Stimulated activated CD4-positive, alpha-beta T cell treated with anti-CD3 and anti-CD28 coated beads, Interleukin-12 subunit alpha, Interleukin-12 subunit beta, amount 100 ng/mL, for 48 hours (primary cell): ENCODE measurements around the gene DPP6.
"Not testable (repeated sequence)": the region's sequence is repeated elsewhere in the genome, so short reads cannot be mapped to it uniquely, and the experiment has no call there.

Source experiments
- DNase-seq, 3 donors: peaks; one replicate each; pipeline ENCODE4 v3.0.0-alpha.2; 2020; ENCODE audit warnings: low read depth in 2 of 3, low spot score in 1 of 3

DPP6 gene

DNA sequence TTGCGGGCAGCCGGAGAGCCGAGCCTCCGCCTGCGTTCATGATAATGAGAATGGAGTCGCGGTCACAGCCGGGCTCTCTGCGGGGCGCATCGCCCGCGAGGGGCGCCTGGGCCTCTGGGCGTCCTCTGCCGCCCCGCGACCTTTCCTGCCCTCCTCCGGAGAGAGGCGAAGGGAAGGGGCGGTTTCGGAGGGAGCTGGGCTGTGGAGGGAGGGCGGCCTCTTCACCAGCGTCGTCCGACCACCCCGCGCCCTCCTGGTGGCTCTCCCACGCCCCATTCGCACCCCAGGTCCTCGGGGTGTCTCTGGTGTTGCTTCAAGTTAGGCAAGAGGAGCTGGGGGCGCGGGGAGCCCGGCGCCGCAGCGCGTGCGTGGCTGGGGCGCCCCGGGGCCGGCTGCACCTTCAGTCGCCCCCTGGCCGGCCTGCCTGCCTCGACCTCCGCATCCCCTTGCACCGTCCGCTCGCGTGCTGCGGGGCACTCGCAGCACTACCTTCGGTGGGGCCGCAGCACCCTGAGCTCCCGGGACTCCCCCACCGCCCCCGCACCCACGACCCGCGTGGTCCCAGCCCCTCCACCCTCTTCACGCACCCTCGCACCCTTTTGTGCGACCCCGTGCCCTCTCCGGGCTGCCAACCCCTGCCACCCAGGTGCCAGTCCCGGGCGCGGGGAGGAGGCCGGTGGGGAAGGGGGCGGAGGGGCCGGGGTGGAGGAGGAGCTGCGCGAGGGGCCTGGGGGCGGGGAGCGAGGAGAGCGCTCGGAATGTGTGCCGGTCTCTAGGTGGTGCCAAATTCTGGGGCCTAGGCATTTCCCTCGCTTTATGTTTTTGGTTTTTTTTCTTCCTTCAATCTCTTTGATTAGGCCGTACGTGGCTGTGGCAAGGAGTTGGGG lies at the start of gene DPP6:
Gene DPP6 (plus strand): TSS at position 756 of the 887 bp plus-strand sequence.
- not testable (repeated sequence) for DNase-seq

DNA sequence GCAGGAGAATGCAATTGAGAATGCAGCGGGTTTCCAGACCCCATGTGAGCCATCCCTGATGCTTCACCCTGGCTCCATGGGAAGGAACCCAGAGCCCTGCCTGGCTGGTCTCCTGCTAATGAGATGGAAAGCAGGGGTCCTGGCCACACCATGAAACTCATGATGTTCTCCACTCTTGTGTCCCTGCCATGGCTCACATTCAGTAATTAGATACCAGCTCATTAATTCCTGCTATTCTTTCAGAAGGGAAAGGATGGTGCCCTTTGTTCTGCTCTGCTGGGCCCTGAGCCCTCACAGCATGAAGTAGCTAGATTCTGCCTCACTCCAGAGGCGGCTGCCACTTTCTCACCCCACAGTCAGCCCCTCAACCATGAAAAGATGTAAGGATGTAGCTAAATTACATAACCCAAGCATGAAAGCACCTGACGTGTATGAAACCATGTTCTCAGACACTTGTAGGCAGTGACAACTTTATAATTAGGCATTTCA lies 42.7 kb upstream of the DPP6 start:
- DNase-seq, result not testable (repeated sequence)

DNA sequence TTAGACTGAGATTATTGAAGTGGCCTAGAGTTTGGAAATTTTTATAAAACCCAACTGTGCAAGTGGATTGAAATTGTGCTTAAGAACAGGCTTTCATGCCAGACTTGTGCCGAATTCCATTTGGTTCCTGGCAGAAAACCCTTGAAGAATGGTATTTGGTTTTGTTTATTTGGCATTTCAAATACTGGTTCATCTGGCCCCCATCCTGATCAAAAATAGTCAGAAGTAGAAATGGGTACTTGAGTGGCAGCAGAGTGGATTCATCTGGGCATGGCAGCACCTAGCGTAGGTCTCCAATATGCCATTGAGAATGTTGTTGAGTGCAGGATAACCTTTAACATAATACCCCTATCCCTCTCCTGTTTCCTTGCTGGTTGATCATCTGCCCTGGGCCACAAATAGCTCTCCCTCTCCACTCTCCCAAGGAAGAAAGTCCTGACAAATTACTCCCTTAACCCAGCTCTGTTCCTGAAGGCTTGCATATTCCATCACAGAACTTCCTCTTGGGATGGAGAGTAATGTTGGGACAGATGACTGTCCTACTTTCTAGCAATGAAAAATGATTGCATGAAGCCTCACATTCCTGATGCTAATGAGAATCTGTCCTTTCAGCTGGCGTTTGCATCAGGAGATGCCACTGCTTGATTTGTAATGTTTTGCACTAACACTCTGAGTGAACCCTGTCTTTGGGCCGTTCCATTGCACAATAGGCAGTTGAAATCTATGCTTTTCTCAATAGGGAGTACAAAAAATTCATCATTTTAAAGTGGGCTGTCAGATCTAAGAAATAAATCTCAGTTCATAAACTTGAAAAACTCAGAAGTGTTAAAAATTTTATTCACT lies 41.3 kb upstream of the DPP6 start:
- not testable (repeated sequence) for DNase-seq

DNA sequence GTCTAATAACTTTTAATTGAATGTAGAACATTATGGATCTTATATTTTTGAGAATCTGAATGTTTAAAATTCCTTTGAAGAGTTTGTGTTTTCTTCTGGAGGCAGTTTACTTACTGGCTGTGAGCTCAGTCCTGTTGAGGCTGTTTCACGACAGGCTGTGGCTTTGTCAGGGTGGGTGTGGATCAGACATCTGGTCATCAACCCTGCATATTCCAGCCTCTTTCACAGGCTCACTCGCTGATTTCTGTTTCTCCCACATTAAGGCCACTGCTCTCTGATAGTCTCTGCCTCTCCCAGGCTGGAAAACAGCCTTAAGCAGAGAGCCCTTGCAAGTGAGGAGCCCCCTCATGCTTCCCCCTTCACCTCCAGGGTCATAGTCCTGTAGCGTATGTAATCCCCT lies 39.4 kb upstream of the DPP6 start:
- not testable (repeated sequence) for DNase-seq

- not testable (repeated sequence) for DNase-seq
These were observed 36.6 kb upstream of the DPP6 start for GRCh38 chr7:154015636-154016035.

GRCh38 chr7:154018354-154018753 lies 33.8 kb upstream of the DPP6 start:
- not testable (repeated sequence) for DNase-seq

DNA sequence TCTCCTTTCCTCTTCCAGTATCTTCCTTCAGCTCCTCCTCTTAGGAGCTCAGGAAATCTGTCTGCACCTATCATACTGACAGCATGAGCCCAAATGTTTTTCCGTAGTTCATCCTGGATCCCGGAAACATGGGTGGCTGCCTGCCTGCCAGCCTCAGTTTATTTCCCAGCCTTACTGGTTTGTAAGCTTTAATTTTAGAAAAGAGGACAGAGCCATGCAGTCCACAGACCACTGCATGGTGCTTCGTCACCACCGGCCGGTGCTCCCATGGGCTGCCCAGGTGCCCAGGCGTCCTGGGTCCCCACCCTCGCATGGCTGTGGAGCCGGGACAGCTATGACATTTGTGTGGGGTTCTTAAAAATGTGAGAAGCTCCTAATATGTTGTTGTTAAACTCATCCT lies 24.4 kb upstream of the DPP6 start:
- DNase-seq, result not testable (repeated sequence)

DNA sequence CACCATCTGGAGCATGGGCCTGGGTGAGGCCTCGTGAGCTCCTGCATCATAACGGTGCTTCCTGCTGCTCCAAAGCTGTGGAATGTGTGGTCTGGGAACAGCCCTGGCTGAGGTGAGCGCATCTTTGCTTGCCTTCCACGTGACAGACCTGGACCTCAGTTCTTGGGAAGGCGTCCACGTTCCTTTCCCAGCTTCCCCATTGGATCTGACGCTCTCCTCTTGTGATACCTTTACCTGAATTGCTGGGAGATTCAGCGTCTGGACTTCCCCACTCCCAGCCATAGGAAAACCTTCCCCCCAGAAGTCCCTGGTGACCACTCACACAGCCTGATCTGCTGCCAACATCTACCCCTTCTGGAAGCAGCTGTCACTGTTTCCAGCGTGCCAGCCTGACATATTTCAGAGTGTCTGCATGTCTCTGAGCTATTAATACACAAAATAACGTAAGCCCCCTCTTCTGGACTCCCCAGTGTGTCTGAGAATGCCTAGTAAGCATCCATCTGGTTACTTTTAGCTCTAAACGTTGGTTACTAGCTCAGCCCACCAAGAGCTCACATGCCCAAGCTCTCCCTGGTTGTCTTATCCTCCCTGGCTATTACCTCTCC lies 21.6 kb upstream of the DPP6 start:
- DNase-seq, result not testable (repeated sequence)

- peak in 2 of 3 donors; percentile 2 to 13 for DNase-seq
These were observed 12.6 kb upstream of the DPP6 start for GRCh38 chr7:154039466-154040165.

GRCh38 chr7:154050394-154050793 lies 1.8 kb upstream of the DPP6 start:
- not testable (repeated sequence) for DNase-seq

DNA sequence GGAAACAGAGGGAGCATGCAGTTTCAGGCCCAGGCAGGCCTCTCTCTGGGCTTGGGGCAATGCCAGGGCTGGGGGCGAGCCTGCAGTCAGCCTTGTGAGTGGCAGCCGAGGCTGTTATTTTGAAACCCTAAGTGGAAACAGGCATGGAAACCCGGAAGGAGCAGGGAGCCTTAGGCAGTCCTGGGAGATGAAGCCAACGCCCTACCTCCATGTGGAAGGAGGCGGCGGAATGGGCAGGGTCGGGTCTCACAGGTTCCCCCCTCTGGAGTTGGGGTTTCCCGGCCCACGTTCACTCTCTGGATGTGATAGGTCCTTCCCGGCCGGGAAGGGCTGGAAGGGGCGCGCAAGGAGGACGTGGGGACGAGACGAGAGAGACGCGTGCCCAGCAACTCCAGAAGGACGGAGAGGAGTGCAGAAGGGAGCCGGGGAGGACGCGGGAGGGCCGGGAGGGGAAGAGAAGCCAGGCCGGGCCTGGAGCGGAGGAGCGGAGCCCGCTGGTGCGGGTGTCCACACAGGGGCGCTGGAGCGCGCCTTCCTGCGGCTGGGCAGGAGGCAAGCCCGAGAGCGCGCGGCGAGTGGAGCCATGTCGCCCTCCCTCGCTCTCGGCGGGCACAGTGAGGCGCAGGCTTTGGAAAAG lies 1.1 kb upstream of the DPP6 start:
- DNase-seq, result not testable (repeated sequence)

DNA sequence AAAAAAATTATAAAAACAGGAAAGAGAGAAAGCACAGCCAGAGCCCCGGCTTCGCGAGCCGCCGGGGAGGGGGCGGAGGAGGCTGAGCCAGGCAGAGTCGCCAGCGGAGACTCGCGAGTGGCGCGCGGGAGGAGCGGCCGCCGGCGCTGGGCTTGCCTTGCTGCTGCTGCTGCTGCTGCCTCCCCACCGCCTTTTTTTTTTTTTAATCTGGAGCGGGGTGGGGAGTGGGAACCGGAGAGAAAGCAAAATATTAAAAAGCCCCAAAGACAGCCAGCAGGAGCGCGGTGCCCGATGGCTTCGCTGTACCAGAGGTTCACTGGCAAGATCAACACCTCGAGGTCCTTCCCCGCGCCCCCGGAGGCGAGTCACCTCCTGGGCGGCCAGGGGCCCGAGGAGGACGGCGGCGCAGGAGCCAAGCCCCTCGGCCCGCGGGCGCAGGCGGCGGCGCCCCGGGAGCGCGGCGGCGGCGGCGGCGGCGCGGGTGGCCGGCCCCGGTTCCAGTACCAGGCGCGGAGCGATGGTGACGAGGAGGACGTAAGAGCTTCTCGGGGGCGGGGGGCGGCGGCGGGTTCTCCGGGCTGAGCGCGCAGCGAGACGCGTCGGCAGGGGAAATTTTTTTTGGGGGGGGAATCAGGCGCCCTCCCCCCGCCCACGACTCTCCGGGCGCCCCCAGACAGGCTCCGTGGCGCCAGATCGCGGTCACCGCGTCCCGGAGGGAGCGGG lies 493 bp downstream of the DPP6 start:
- not testable (repeated sequence) for DNase-seq

DNA sequence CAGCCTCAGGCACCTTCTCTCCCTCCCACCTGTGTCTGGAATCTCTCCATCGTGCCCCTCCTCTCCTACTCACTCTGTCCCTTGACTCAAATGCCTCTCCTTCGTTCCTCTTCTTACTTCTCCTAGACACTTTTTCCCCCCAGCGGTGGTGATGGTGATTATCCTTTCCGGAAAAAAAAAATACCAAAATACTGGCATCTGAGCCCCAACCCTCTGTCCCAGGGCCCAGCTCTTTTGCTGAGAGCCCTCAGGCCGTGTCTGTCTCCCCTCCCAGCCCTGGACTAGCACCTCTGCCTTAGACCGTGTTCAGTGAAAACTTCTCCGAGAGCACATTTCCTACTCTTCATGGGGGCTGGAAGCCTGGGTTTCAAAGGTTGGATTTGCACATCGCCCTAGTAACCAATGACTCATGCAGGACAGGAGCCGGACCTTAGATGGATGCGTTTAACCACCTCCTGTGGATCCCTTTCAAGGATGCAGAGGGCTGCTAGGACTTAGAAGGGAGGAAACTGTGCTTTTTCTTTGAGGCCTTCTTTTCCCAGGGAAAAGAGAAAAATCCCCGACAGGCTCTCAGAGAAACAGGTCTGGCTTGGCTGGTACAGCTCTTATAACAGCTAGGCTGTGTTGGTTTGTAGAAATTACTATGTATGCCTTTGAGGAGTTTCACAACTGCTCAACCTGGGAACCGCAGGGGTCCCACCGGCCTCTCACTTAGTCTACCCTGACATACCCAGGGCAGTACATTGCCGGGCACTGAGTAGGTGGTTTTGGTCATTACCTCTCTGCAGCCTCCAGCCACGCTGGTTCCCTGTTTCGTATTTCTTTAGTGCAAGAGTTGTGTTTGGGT lies 1.5 kb downstream of the DPP6 start:
- DNase-seq, result not testable (repeated sequence)

DNA sequence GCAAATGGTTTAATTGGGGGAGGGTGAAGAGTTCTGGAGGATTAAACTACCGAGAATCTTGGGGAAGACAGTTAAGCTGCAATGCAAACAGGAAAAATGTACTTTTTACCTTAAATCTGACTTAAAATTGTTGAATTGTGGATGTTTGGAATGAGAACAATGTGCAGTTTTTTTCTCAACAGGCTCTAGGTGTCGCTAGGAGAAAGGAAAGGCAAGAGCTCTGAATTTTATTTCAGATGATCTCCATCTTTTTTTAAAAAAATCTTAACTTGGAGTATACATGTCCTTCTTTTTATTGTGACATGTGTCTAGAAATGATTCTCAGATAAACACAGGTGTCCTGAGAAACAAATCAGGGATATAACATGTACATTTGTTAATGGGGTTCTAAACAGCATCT lies 2.5 kb downstream of the DPP6 start:
- not testable (repeated sequence) for DNase-seq

DNA sequence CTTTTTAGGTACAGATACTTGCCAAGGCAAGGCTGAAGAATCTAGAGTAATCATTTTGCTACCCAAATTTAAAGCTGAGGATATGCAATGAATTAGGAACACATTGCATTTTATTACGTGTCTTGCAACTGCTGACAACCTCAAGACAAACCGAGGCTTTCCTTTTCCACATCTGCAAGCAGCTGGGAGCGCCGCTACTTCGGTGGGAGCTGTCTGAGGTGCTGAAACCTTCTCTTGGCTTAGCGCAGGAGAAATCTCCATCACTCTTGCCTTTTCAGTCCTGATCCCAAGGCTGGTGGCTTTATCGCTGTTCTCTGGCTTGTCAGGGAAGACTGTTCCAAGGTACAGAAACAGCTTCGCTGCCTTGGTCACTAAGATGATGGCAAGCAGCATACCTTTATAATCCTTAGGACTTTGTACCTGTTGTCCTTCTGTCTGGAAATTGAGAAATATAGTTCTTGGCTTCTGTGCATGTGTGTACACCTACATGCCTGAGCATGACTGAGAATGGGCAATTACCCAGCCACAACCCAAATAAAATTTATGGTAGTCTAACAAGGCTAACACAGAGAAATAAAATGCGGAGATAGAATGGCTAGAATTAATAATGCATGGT lies 3.4 kb downstream of the DPP6 start:
- peak in 1 of 3 donors; percentile 4 for DNase-seq

- not testable (repeated sequence) for DNase-seq
These were observed 6.6 kb downstream of the DPP6 start for GRCh38 chr7:154058783-154059182.

DNA sequence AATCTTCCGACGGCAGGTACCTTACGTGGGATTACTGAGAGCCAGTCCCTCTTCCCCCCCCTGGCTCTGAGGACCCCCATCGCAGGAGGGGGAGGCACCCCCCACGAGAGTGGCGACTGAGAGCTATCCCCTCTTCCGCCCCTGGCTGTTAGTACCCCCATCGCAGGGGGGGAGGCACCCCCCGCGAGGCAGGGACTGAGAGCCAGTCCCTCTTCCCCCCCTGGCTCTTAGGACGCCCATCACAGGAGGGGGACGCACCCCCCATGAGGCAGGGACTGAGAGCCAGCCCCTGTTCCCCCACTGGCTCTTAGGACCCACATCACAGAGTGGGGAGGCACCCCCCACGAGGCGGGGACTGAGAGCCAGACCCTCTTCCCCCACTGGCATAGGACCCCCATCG lies 8.4 kb downstream of the DPP6 start:
- DNase-seq, result not testable (repeated sequence)

GRCh38 chr7:154071833-154072232 lies 19.6 kb downstream of the DPP6 start:
- DNase-seq, result not testable (repeated sequence)
